HepG2 (cell line): ENCODE data around the gene KAZALD1. TPM values are rescaled to one million over a fixed set of nuclear protein-coding genes. Genes with fewer than 3 reads are reported as not detected.

Experiments used
- CREBL2 ChIP-seq: sonication (generic); formaldehyde crosslinking; IDR thresholded peaks from 2 replicates; pipeline ENCODE4 v1.8.1; 2023; ENCODE audit warnings: missing genetic modification reagents, mild to moderate bottlenecking, borderline replicate concordance
- FOSL1 ChIP-seq: sonication (generic); formaldehyde crosslinking; IDR thresholded peaks from 2 replicates; pipeline ENCODE4 v1.9.0; 2021; ENCODE audit warnings: missing genetic modification reagents, borderline replicate concordance
- KLF9 ChIP-seq: IDR thresholded peaks from 2 replicates; pipeline ENCODE4 v1.6.1; 2016; ENCODE audit warnings: low read depth
- LCORL ChIP-seq, 2 experiments: fragments of 450-650 bp in 1 of 2; sonication (generic) in 1 of 2; formaldehyde crosslinking in 1 of 2; IDR thresholded peaks; 2 replicates each; pipeline versions ENCODE4 v1.5.0 to v1.6.1; 2017 to 2020; ENCODE audit warnings: antibody characterized with exemption in 1 of 2, missing genetic modification reagents in 1 of 2
- REPIN1 ChIP-seq: sonication (generic); formaldehyde crosslinking; IDR thresholded peaks from 2 replicates; pipeline ENCODE4 v1.8.0; 2022; ENCODE audit warnings: missing genetic modification reagents, low read depth, mild to moderate bottlenecking, borderline replicate concordance
- SALL1 ChIP-seq: sonication (generic); formaldehyde crosslinking; IDR thresholded peaks from 2 replicates; pipeline ENCODE4 v1.8.0; 2022; ENCODE audit warnings: mild to moderate bottlenecking, missing genetic modification reagents
- SOX6 ChIP-seq, 2 experiments: fragments of 450-650 bp in 1 of 2; sonication (generic) in 1 of 2; formaldehyde crosslinking in 1 of 2; IDR thresholded peaks; 2 replicates each; pipeline versions ENCODE4 v1.4.0 to v1.6.1; 2017 to 2020; ENCODE audit warnings: antibody characterized with exemption in 1 of 2, mild to moderate bottlenecking in 1 of 2, missing genetic modification reagents in 1 of 2
- ZNF296 ChIP-seq: sonication (generic); formaldehyde crosslinking; conservative IDR thresholded peaks from 2 replicates; pipeline ENCODE4 v1.5.0; 2020; ENCODE audit warnings: mild to moderate bottlenecking, missing genetic modification reagents
- ZNF337 ChIP-seq: sonication (generic); formaldehyde crosslinking; IDR thresholded peaks from 2 replicates; pipeline ENCODE4 v1.5.1; 2020; ENCODE audit warnings: missing genetic modification reagents, low read depth, mild to moderate bottlenecking, borderline replicate concordance
- ZNF33A ChIP-seq: sonication (generic); formaldehyde crosslinking; IDR thresholded peaks from 2 replicates; pipeline ENCODE4 v1.5.1; 2020; ENCODE audit warnings: missing genetic modification reagents, mild to moderate bottlenecking, moderate library complexity, borderline replicate concordance
- ZNF446 ChIP-seq: sonication (generic); formaldehyde crosslinking; IDR thresholded peaks from 2 replicates; pipeline ENCODE4 v1.5.0; 2020; ENCODE audit warnings: mild to moderate bottlenecking, missing genetic modification reagents
- ZNF556 ChIP-seq: sonication (generic); formaldehyde crosslinking; IDR thresholded peaks from 2 replicates; pipeline ENCODE4 v1.4.0; 2020; ENCODE audit warnings: mild to moderate bottlenecking, missing genetic modification reagents, borderline replicate concordance
- polyA plus RNA-seq, 8 experiments: library from polyadenylated mRNA; depleted of rRNA in 3 of 8; stranded (reverse) in 7 of 8; unstranded in 1 of 8; fragments of >200 nt; fragmentation: Illumina TruSeq in 4 of 8; extraction: Trizol in 4 of 8; gene quantifications; 2 replicates each; pipeline versions ENCODE4 v1.2.1 to v1.2.3, GENCODE V29; 2011 to 2016; ENCODE audit warnings: low read depth in 4 of 8, missing spikeins in 1 of 8, mixed read lengths in 1 of 8; ENCODE audit not compliant: insufficient read depth in 1 of 8
- total RNA-seq, 5 experiments: library from RNA; depleted of rRNA; stranded (reverse); fragments of >200 nt; fragmentation: Illumina TruSeq; extraction: Trizol; gene quantifications; 2 replicates each; pipeline ENCODE4 v1.2.3, GENCODE V29; 2016; ENCODE audit warnings: low read depth in 1 of 5
- TF ChIP-seq, protein P1 (sequence below): sonication (generic); formaldehyde crosslinking; IDR thresholded peaks from 2 replicates; pipeline ENCODE4 v1.5.0; 2020; ENCODE audit warnings: mild to moderate bottlenecking, missing genetic modification reagents, borderline replicate concordance
- TF ChIP-seq, protein P2 (sequence below): sonication (generic); formaldehyde crosslinking; IDR thresholded peaks from 2 replicates; pipeline ENCODE4 v1.4.0; 2020; ENCODE audit warnings: missing genetic modification reagents
- TF ChIP-seq, protein P3 (sequence below): sonication (generic); formaldehyde crosslinking; IDR thresholded peaks from 2 replicates; pipeline ENCODE4 v1.4.0; 2020; ENCODE audit warnings: missing genetic modification reagents
- TF ChIP-seq, protein P4 (sequence below): sonication (generic); formaldehyde crosslinking; IDR thresholded peaks from 2 replicates; pipeline ENCODE4 v1.4.0; 2020; ENCODE audit warnings: missing genetic modification reagents, borderline replicate concordance

Gene KAZALD1
- total and polyA plus RNA-seq, 2 of the 13 experiments (the other 11 are each of a cell fraction or from before 2014, with no cell fraction given): 16.7 to 27.7 TPM

GRCh38 chr10:101062232-101063049 lies 652 bp downstream of the KAZALD1 start (continued):
- TF ChIP-seq, protein P1, sequence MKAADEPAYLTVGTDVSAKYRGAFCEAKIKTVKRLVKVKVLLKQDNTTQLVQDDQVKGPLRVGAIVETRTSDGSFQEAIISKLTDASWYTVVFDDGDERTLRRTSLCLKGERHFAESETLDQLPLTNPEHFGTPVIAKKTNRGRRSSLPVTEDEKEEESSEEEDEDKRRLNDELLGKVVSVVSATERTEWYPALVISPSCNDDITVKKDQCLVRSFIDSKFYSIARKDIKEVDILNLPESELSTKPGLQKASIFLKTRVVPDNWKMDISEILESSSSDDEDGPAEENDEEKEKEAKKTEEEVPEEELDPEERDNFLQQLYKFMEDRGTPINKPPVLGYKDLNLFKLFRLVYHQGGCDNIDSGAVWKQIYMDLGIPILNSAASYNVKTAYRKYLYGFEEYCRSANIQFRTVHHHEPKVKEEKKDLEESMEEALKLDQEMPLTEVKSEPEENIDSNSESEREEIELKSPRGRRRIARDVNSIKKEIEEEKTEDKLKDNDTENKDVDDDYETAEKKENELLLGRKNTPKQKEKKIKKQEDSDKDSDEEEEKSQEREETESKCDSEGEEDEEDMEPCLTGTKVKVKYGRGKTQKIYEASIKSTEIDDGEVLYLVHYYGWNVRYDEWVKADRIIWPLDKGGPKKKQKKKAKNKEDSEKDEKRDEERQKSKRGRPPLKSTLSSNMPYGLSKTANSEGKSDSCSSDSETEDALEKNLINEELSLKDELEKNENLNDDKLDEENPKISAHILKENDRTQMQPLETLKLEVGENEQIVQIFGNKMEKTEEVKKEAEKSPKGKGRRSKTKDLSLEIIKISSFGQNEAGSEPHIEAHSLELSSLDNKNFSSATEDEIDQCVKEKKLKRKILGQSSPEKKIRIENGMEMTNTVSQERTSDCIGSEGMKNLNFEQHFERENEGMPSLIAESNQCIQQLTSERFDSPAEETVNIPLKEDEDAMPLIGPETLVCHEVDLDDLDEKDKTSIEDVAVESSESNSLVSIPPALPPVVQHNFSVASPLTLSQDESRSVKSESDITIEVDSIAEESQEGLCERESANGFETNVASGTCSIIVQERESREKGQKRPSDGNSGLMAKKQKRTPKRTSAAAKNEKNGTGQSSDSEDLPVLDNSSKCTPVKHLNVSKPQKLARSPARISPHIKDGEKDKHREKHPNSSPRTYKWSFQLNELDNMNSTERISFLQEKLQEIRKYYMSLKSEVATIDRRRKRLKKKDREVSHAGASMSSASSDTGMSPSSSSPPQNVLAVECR (CRISPR knock-in tag): peak; percentile 91
- TF ChIP-seq, protein P2, sequence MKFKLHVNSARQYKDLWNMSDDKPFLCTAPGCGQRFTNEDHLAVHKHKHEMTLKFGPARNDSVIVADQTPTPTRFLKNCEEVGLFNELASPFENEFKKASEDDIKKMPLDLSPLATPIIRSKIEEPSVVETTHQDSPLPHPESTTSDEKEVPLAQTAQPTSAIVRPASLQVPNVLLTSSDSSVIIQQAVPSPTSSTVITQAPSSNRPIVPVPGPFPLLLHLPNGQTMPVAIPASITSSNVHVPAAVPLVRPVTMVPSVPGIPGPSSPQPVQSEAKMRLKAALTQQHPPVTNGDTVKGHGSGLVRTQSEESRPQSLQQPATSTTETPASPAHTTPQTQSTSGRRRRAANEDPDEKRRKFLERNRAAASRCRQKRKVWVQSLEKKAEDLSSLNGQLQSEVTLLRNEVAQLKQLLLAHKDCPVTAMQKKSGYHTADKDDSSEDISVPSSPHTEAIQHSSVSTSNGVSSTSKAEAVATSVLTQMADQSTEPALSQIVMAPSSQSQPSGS (CRISPR knock-in tag): peak; percentile 78
- TF ChIP-seq ZNF556 (CRISPR knock-in tag) (peak; percentile 94), KLF9 (CRISPR knock-in tag) (no peak), ZNF296 (peak; percentile 33; the same call in 1 of the 2 replicates), CREBL2 (CRISPR knock-in tag) (peak; percentile 88; the same call in 1 of the 2 replicates), ZNF337 (CRISPR knock-in tag) (peak; percentile 79; the same call in 1 of the 2 replicates), LCORL (IDR thresholded peaks at IDR 0.05) (no peak), LCORL (CRISPR knock-in tag; IDR thresholded peaks at IDR 0.05) (peak; percentile 61), ZNF33A (CRISPR knock-in tag) (no peak), SALL1 (peak; percentile 72), ZNF446 (CRISPR knock-in tag) (peak; percentile 80; the same call in 1 of the 2 replicates), FOSL1 (no peak; the same call in 1 of the 2 replicates), SOX6 (IDR thresholded peaks at IDR 0.05) (no peak), SOX6 (CRISPR knock-in tag; IDR thresholded peaks at IDR 0.05) (no peak; the same call in 1 of the 2 replicates), REPIN1 (CRISPR knock-in tag) (no peak)
- TF ChIP-seq, protein P3, sequence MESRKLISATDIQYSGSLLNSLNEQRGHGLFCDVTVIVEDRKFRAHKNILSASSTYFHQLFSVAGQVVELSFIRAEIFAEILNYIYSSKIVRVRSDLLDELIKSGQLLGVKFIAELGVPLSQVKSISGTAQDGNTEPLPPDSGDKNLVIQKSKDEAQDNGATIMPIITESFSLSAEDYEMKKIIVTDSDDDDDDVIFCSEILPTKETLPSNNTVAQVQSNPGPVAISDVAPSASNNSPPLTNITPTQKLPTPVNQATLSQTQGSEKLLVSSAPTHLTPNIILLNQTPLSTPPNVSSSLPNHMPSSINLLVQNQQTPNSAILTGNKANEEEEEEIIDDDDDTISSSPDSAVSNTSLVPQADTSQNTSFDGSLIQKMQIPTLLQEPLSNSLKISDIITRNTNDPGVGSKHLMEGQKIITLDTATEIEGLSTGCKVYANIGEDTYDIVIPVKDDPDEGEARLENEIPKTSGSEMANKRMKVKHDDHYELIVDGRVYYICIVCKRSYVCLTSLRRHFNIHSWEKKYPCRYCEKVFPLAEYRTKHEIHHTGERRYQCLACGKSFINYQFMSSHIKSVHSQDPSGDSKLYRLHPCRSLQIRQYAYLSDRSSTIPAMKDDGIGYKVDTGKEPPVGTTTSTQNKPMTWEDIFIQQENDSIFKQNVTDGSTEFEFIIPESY (CRISPR knock-in tag): peak; percentile 41
- TF ChIP-seq, protein P4, sequence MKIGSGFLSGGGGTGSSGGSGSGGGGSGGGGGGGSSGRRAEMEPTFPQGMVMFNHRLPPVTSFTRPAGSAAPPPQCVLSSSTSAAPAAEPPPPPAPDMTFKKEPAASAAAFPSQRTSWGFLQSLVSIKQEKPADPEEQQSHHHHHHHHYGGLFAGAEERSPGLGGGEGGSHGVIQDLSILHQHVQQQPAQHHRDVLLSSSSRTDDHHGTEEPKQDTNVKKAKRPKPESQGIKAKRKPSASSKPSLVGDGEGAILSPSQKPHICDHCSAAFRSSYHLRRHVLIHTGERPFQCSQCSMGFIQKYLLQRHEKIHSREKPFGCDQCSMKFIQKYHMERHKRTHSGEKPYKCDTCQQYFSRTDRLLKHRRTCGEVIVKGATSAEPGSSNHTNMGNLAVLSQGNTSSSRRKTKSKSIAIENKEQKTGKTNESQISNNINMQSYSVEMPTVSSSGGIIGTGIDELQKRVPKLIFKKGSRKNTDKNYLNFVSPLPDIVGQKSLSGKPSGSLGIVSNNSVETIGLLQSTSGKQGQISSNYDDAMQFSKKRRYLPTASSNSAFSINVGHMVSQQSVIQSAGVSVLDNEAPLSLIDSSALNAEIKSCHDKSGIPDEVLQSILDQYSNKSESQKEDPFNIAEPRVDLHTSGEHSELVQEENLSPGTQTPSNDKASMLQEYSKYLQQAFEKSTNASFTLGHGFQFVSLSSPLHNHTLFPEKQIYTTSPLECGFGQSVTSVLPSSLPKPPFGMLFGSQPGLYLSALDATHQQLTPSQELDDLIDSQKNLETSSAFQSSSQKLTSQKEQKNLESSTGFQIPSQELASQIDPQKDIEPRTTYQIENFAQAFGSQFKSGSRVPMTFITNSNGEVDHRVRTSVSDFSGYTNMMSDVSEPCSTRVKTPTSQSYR: peak; percentile 26
